ENCODE results near the gene KCNQ5.

The KCNQ5 gene

GRCh38 chr6:72758901-72759300 lies 137.0 kb downstream of the KCNQ5 start:
- no peaks in the 10 kb centered on the region for H3K36me3 ChIP-seq (ENCODE audit: insufficient read depth, low read depth, low read length)
- peaks cover 3% of the 10 kb centered on the region; the same call in 1 of the 2 replicates for H3K4me1 ChIP-seq (ENCODE audit: insufficient read depth, low read length)
- no peak overlapping the region for H3K9ac ChIP-seq (ENCODE audit: low read depth, low read length)
- H3K27me3 ChIP-seq (ENCODE audit: insufficient read depth, low read length): no peaks in the 10 kb centered on the region
- H3K9me3 ChIP-seq (ENCODE audit: insufficient read depth, low read depth, low read length): no peaks in the 10 kb centered on the region
- H3K27ac ChIP-seq (ENCODE audit: low read length): no peak overlapping the region
- no peak overlapping the region for H3K4me3 ChIP-seq (ENCODE audit: low read length)

GRCh38 chr6:72760114-72760793 lies 138.4 kb downstream of the KCNQ5 start:
- H3K4me1 ChIP-seq (ENCODE audit: insufficient read depth, low read length): peaks cover 3% of the 10 kb centered on the region; the same call in 1 of the 2 replicates
- no peaks in the 10 kb centered on the region for H3K27me3 ChIP-seq (ENCODE audit: insufficient read depth, low read length)
- H3K9ac ChIP-seq (ENCODE audit: low read depth, low read length): no peak overlapping the region
- no peaks in the 10 kb centered on the region for H3K9me3 ChIP-seq (ENCODE audit: insufficient read depth, low read depth, low read length)
- H3K36me3 ChIP-seq (ENCODE audit: insufficient read depth, low read depth, low read length): no peaks in the 10 kb centered on the region
- no peak overlapping the region for H3K4me3 ChIP-seq (ENCODE audit: low read length)
- H3K27ac ChIP-seq (ENCODE audit: low read length): no peak overlapping the region

DNA sequence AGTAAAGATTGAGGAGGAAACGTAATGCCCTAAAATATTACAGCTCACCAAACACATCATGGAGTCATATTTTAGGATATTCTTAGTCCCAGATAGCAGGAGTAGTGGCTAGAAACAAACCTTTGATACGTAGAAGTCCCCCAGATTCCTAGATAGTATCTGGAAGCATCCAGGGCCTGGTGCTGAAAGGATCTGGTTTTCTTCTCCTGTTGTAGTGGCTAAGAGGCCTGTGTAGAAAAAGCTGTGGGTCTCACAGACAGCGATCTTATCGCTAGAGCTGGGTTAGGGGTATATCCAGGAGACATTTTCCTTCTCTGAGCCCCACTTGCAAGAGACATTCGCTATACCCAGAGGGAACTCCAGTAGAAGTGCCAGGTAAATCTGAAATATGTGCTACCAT lies 139.9 kb downstream of the KCNQ5 start:
- H3K4me1 ChIP-seq (ENCODE audit: insufficient read depth, low read length): no peaks in the 10 kb centered on the region
- H3K9me3 ChIP-seq (ENCODE audit: insufficient read depth, low read depth, low read length): no peaks in the 10 kb centered on the region
- no peak overlapping the region for H3K4me3 ChIP-seq (ENCODE audit: low read length)
- no peaks in the 10 kb centered on the region for H3K36me3 ChIP-seq (ENCODE audit: insufficient read depth, low read depth, low read length)
- H3K9ac ChIP-seq (ENCODE audit: low read depth, low read length): no peak overlapping the region
- no peak overlapping the region for H3K27ac ChIP-seq (ENCODE audit: low read length)
- H3K27me3 ChIP-seq (ENCODE audit: insufficient read depth, low read length): no peaks in the 10 kb centered on the region

- no peak overlapping the region for H3K9ac ChIP-seq (ENCODE audit: low read depth, low read length)
- H3K4me1 ChIP-seq (ENCODE audit: insufficient read depth, low read length): no peaks in the 10 kb centered on the region
- H3K4me3 ChIP-seq (ENCODE audit: low read length): no peak overlapping the region
- H3K27ac ChIP-seq (ENCODE audit: low read length): no peak overlapping the region
- no peaks in the 10 kb centered on the region for H3K27me3 ChIP-seq (ENCODE audit: insufficient read depth, low read length)
- no peaks in the 10 kb centered on the region for H3K9me3 ChIP-seq (ENCODE audit: insufficient read depth, low read depth, low read length)
- H3K36me3 ChIP-seq (ENCODE audit: insufficient read depth, low read depth, low read length): no peaks in the 10 kb centered on the region
Observed at GRCh38 chr6:72769459-72770125, 147.7 kb downstream of the KCNQ5 start.

DNA sequence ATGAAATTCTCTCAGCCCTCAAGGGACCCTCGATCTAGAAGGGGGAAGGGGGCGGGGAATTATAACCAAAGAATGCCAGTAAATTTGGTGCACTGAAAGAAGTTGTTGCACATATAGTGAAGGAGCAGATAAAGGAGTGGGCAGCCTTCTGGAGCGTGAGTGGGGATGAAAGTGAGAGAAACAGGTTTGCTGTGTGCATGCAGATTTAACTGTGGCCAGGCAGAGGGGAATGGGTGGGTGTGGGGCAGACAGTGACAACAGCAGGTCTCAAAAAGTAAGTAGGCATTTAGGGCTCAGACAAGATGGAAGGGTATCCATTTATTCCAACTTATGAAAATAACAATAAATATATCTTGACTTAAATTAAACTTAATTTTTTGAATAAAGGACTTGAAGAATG lies 149.1 kb downstream of the KCNQ5 start:
- H3K27ac ChIP-seq (ENCODE audit: low read length): no peak overlapping the region
- no peaks in the 10 kb centered on the region for H3K36me3 ChIP-seq (ENCODE audit: insufficient read depth, low read depth, low read length)
- no peaks in the 10 kb centered on the region for H3K9me3 ChIP-seq (ENCODE audit: insufficient read depth, low read depth, low read length)
- no peaks in the 10 kb centered on the region for H3K27me3 ChIP-seq (ENCODE audit: insufficient read depth, low read length)
- no peaks in the 10 kb centered on the region for H3K4me1 ChIP-seq (ENCODE audit: insufficient read depth, low read length)
- H3K9ac ChIP-seq (ENCODE audit: low read depth, low read length): no peak overlapping the region
- no peak overlapping the region for H3K4me3 ChIP-seq (ENCODE audit: low read length)

DNA sequence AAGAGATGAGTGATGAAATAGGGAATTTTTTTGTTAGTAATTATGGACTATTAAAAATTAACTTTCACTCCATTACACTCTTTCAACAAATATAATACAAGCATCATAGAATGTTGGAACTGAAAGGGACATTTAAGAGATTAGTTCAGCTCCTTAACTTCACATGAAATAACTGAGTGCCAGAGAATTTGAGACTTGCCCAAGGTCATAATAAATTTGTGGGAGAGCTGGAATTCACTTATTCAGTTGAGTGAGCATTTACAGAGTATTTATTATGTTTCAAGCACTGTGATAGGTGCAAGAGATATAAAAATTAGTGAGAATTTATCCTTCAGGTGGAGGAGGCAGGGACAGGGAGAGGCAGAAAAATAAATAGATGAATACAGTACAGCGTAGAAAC lies 154.6 kb downstream of the KCNQ5 start:
- Histone ChIP-seq H3K4me1 (ENCODE audit: insufficient read depth, low read length) (no peaks in the 10 kb centered on the region), H3K36me3 (ENCODE audit: insufficient read depth, low read depth, low read length) (no peaks in the 10 kb centered on the region), H3K9me3 (ENCODE audit: insufficient read depth, low read depth, low read length) (no peaks in the 10 kb centered on the region), H3K27me3 (ENCODE audit: insufficient read depth, low read length) (no peaks in the 10 kb centered on the region), H3K9ac (ENCODE audit: low read depth, low read length) (no peak overlapping the region), H3K4me3 (ENCODE audit: low read length) (no peak overlapping the region), H3K27ac (ENCODE audit: low read length) (no peak overlapping the region)

GRCh38 chr6:72781624-72782023 lies 159.8 kb downstream of the KCNQ5 start:
- H3K9me3 ChIP-seq (ENCODE audit: insufficient read depth, low read depth, low read length): no peaks in the 10 kb centered on the region
- no peak overlapping the region for H3K9ac ChIP-seq (ENCODE audit: low read depth, low read length)
- H3K4me3 ChIP-seq (ENCODE audit: low read length): no peak overlapping the region
- no peaks in the 10 kb centered on the region for H3K4me1 ChIP-seq (ENCODE audit: insufficient read depth, low read length)
- H3K27me3 ChIP-seq (ENCODE audit: insufficient read depth, low read length): no peaks in the 10 kb centered on the region
- H3K27ac ChIP-seq (ENCODE audit: low read length): no peak overlapping the region
- no peaks in the 10 kb centered on the region for H3K36me3 ChIP-seq (ENCODE audit: insufficient read depth, low read depth, low read length)

DNA sequence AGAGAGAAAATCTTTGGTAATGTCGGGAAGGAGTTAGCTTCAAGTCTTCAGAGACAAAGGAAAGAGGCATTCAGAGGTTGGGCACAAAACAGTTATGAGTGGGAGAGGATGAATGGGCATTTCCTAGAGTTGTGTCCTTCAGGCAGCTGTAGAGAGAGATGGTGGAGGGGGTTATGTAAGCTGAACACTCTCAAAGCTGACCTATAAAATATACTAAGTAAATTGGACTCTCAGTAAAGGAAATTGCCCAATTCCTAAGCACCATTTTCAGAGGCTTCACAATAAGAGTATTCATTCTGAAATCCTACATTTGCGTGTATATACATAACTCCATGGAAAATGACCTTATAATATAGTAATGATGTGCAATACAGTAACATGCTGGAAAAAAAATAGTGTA lies 161.2 kb downstream of the KCNQ5 start:
- Histone ChIP-seq H3K9ac (ENCODE audit: low read depth, low read length) (no peak overlapping the region), H3K4me3 (ENCODE audit: low read length) (no peak overlapping the region), H3K27me3 (ENCODE audit: insufficient read depth, low read length) (no peaks in the 10 kb centered on the region), H3K27ac (ENCODE audit: low read length) (no peak overlapping the region), H3K4me1 (ENCODE audit: insufficient read depth, low read length) (no peaks in the 10 kb centered on the region), H3K9me3 (ENCODE audit: insufficient read depth, low read depth, low read length) (no peaks in the 10 kb centered on the region), H3K36me3 (ENCODE audit: insufficient read depth, low read depth, low read length) (no peaks in the 10 kb centered on the region)

GRCh38 chr6:72783666-72784065 lies 161.8 kb downstream of the KCNQ5 start:
- no peaks in the 10 kb centered on the region for H3K9me3 ChIP-seq (ENCODE audit: insufficient read depth, low read depth, low read length)
- no peak overlapping the region for H3K27ac ChIP-seq (ENCODE audit: low read length)
- no peaks in the 10 kb centered on the region for H3K27me3 ChIP-seq (ENCODE audit: insufficient read depth, low read length)
- no peaks in the 10 kb centered on the region for H3K36me3 ChIP-seq (ENCODE audit: insufficient read depth, low read depth, low read length)
- H3K4me1 ChIP-seq (ENCODE audit: insufficient read depth, low read length): no peaks in the 10 kb centered on the region
- no peak overlapping the region for H3K4me3 ChIP-seq (ENCODE audit: low read length)
- no peak overlapping the region for H3K9ac ChIP-seq (ENCODE audit: low read depth, low read length)

DNA sequence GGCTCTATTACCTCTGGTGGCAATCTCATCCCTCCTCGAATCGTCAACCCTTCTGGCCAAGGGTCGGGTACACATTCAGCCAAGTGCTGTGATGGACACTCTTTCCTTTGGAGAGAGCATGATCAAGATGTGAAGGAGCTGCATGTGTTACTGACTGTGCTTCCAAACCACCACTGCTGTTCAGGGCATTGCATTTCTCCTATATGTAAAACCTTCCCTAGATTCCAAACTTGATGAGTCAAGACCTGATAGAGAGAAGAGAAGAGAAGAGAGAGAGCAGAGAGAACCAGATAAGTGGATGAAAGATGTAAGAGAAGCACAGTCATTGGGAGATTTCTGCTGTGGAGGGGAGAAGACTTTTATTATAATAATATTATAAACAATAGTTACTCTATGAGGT lies 162.2 kb downstream of the KCNQ5 start:
- Histone ChIP-seq H3K4me1 (ENCODE audit: insufficient read depth, low read length) (no peaks in the 10 kb centered on the region), H3K36me3 (ENCODE audit: insufficient read depth, low read depth, low read length) (no peaks in the 10 kb centered on the region), H3K9ac (ENCODE audit: low read depth, low read length) (no peak overlapping the region), H3K27me3 (ENCODE audit: insufficient read depth, low read length) (no peaks in the 10 kb centered on the region), H3K27ac (ENCODE audit: low read length) (no peak overlapping the region), H3K9me3 (ENCODE audit: insufficient read depth, low read depth, low read length) (no peaks in the 10 kb centered on the region), H3K4me3 (ENCODE audit: low read length) (no peak overlapping the region)

DNA sequence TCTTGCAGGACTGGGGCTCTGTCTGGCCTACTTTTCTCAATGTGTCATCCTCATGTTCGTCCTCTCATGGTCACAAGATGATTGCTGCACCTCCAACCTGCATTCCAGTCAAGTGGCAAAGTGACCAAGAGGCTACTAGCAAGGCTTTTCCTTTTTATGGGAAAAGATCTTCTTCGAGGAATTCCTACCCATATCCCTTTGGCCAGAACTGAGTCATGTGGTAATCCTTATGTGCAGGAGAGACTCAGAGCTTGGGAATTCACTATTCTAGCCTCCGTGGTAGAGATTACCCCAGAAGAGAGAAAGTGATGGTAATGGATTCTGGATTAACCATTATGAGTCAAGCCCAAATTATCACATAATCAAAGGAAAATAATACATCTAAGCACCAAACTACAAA lies 162.7 kb downstream of the KCNQ5 start:
- H3K4me1 ChIP-seq (ENCODE audit: insufficient read depth, low read length): no peaks in the 10 kb centered on the region
- H3K27me3 ChIP-seq (ENCODE audit: insufficient read depth, low read length): no peaks in the 10 kb centered on the region
- no peaks in the 10 kb centered on the region for H3K9me3 ChIP-seq (ENCODE audit: insufficient read depth, low read depth, low read length)
- H3K4me3 ChIP-seq (ENCODE audit: low read length): no peak overlapping the region
- H3K36me3 ChIP-seq (ENCODE audit: insufficient read depth, low read depth, low read length): no peaks in the 10 kb centered on the region
- H3K27ac ChIP-seq (ENCODE audit: low read length): no peak overlapping the region
- no peak overlapping the region for H3K9ac ChIP-seq (ENCODE audit: low read depth, low read length)

DNA sequence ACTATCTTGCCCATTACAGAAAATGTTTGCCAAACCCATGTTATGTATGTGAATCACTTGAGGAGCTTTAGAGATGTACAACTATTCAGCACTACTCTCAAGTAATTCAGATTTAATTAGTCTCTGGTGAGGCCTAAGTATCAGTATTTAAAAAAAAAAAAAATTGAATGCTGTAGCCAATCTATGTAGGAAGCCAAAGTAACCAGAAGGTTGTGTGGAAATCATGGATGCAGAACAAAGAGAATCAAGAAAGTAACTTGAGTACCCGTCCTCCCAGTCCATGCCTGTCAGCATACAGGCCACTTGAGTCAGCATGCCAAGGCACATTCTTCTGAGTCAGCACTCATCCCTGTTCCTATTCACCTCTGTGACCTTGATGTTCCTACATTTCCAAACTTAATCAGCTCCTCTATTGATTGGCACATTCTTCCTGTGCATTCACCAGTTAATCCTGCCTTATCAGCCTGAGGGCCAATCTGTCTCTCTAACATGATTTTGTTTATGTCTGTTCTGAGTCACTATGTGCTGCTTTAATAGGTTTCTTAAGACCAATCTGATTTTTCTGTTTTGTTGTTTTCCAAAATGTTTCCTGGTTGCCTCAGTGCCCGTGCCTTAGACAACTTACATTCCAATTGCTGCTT lies 165.6 kb downstream of the KCNQ5 start:
- Histone ChIP-seq H3K9me3 (ENCODE audit: insufficient read depth, low read depth, low read length) (no peaks in the 10 kb centered on the region), H3K4me1 (ENCODE audit: insufficient read depth, low read length) (no peaks in the 10 kb centered on the region), H3K27me3 (ENCODE audit: insufficient read depth, low read length) (no peaks in the 10 kb centered on the region), H3K27ac (ENCODE audit: low read length) (no peak overlapping the region), H3K4me3 (ENCODE audit: low read length) (no peak overlapping the region), H3K9ac (ENCODE audit: low read depth, low read length) (no peak overlapping the region), H3K36me3 (ENCODE audit: insufficient read depth, low read depth, low read length) (no peaks in the 10 kb centered on the region)

Measured in iPS-20b (cell line).